OCI-LY3 (cell line): ENCODE data around the gene NAT14.

Experiments used
- EZH2phosphoT487 ChIP-seq: fragments of 200-600 bp; shearing (Covaris generic); IDR thresholded peaks from 2 replicates; pipeline ENCODE4 v1.6.1; 2018; ENCODE audit warnings: antibody characterized with exemption, mixed run types, low read depth
- TF ChIP-seq, protein P1 (sequence below): fragments of 200-600, 300-600 bp; sonication (generic); IDR thresholded peaks from 2 replicates; pipeline ENCODE4 v1.5.1; 2014; ENCODE audit warnings: antibody characterized with exemption, low read length, low read depth

DNA sequence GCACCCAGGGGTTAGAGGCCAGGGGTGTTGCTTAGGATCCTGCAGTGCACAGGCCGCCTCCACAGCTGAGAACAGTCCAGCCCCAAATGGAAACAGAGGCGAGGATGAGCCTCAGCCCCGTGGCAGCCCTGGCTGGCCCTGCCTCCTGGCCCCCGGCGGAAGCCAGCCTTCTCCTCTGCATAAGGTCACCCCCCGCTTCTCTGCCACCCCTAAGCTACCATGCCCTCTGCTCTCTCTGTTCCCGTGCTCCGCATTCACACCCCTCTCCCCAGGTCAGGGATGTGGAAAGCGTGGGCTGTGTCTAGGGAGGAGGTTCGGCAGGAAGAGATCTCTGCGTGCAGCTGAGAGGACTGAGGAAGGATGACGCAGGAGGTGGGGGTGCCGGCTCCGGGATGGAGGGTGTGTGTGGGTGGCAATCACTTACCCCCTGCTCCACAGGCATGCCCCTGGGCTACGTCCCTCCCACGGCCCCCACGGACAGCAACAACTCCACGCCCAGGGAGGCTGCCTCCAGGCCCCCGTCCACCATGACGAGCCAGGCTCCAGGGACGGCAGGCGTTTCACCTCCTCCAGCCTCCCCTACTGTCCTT, 9.3 kb downstream of the NAT14 start:
- TF ChIP-seq, protein P1, sequence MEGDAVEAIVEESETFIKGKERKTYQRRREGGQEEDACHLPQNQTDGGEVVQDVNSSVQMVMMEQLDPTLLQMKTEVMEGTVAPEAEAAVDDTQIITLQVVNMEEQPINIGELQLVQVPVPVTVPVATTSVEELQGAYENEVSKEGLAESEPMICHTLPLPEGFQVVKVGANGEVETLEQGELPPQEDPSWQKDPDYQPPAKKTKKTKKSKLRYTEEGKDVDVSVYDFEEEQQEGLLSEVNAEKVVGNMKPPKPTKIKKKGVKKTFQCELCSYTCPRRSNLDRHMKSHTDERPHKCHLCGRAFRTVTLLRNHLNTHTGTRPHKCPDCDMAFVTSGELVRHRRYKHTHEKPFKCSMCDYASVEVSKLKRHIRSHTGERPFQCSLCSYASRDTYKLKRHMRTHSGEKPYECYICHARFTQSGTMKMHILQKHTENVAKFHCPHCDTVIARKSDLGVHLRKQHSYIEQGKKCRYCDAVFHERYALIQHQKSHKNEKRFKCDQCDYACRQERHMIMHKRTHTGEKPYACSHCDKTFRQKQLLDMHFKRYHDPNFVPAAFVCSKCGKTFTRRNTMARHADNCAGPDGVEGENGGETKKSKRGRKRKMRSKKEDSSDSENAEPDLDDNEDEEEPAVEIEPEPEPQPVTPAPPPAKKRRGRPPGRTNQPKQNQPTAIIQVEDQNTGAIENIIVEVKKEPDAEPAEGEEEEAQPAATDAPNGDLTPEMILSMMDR = no peak
- TF ChIP-seq EZH2phosphoT487 = no peak
